GM12878 (cell line): ENCODE results near the gene DEF6. TPM values are rescaled to one million over a fixed set of nuclear protein-coding genes. Genes with fewer than 3 reads are reported as not detected.
A peak's percentile ranks its signal among the peaks of the same experiment; 100 is the strongest.

Experiments used
- ATAC-seq: fragments of 200-7000 bp; cut with Tn5 transposase; 3 replicates; pipeline ENCODE4 v1.9.1; 2020; ENCODE audit warnings: mild to moderate bottlenecking, moderate library complexity
- BruUV-seq: library from RNA; stranded (reverse); fragments of 400-500 nt; replicated peaks from 2 replicates; lab custom pipeline; 2021; lab: Mats Ljungman, UMichigan
- CTCF ChIA-PET: fragments of 300-600 bp; sonication (Branson Sonifier 250); formaldehyde crosslinking; extraction: SDS; loops from one replicate; lab custom pipeline; 2021; ENCODE audit warnings: inconsistent platforms; lab: Yijun Ruan, JAX
- POLR2A ChIA-PET: fragments of 350-600 bp; formaldehyde crosslinking; extraction: SDS; loops from one replicate; lab custom pipeline; 2021; ENCODE audit warnings: inconsistent platforms; lab: Charles Lee
- RAD21 ChIA-PET: fragments of 300-600 bp; sonication (Branson Sonifier 250); formaldehyde crosslinking; loops from one replicate; lab custom pipeline; 2023; ENCODE audit warnings: antibody characterized with exemption; ENCODE audit not compliant: unreplicated experiment; lab: Charles Lee
- SMC1A ChIA-PET: fragments of 300-600 bp; sonication (Branson Sonifier 250); formaldehyde crosslinking; loops from one replicate; lab custom pipeline; 2023; ENCODE audit not compliant: unreplicated experiment, uncharacterized antibody; lab: Charles Lee
- DNase-seq: peaks from one replicate; pipeline ENCODE4 v3.0.0-alpha.2; 2011; ENCODE audit warnings: low read depth, low spot score
- FAIRE-seq: peaks from 3 replicates; lab custom pipeline; 2011; peaks lifted over from hg19 to GRCh38; lab: Jason Lieb, UNC
- H2AFZ ChIP-seq: 2 replicates; pipeline ENCODE4 v1.6.0; 2011; ENCODE audit warnings: low read depth, low read length, control low read depth; ENCODE audit not compliant: control insufficient read depth
- H3K27ac ChIP-seq: 2 replicates; pipeline ENCODE4 v1.5.1; 2011; ENCODE audit warnings: control low read depth; ENCODE audit not compliant: control insufficient read depth, insufficient read depth
- H3K27me3 ChIP-seq, 2 experiments: replicated peaks in 1 of 2; 2 replicates each; pipeline versions ENCODE4 v1.6.0 to v1.6.1; 2011; ENCODE audit warnings: low read length in 1 of 2; ENCODE audit not compliant: control insufficient read depth in 2 of 2, insufficient read depth in 2 of 2
- H3K36me3 ChIP-seq, 2 experiments: 2 replicates each; pipeline ENCODE4 v1.5.1; 2011; ENCODE audit warnings: low read length in 1 of 2; ENCODE audit not compliant: control insufficient read depth in 2 of 2, insufficient read depth in 2 of 2
- H3K4me1 ChIP-seq: 2 replicates; pipeline ENCODE4 v1.6.1; 2011; ENCODE audit warnings: mild to moderate bottlenecking, low read length, moderate library complexity, mixed read lengths; ENCODE audit not compliant: control insufficient read depth, insufficient read depth
- H3K4me2 ChIP-seq: 2 replicates; pipeline ENCODE4 v1.6.0; 2011; ENCODE audit warnings: control low read depth; ENCODE audit not compliant: control insufficient read depth, insufficient read depth
- H3K4me3 ChIP-seq: fragments of 200-600 bp; sonication (generic); 2 replicates; pipeline ENCODE4 v1.5.1; 2016
- H3K79me2 ChIP-seq: 2 replicates; pipeline ENCODE4 v1.6.0; 2011; ENCODE audit warnings: low read length; ENCODE audit not compliant: control insufficient read depth, insufficient read depth
- H3K9ac ChIP-seq: 2 replicates; pipeline ENCODE4 v1.8.0; 2011; ENCODE audit warnings: low read length, control low read depth, mixed read lengths; ENCODE audit not compliant: control insufficient read depth, insufficient read depth
- H3K9me3 ChIP-seq: replicated peaks from 3 replicates; pipeline ENCODE4 v1.5.1; 2011; ENCODE audit warnings: mild to moderate bottlenecking, low read length; ENCODE audit not compliant: control insufficient read depth, insufficient read depth
- H4K20me1 ChIP-seq: 2 replicates; pipeline ENCODE4 v1.6.0; 2011; ENCODE audit not compliant: control insufficient read depth, insufficient read depth
- BACH1 ChIP-seq: fragments of 450-650 bp; IDR thresholded peaks from 2 replicates; pipeline ENCODE4 v1.6.1; 2017; ENCODE audit warnings: mild to moderate bottlenecking, borderline replicate concordance
- CUX1 ChIP-seq: IDR thresholded peaks from 2 replicates; pipeline ENCODE4 v1.6.1; 2012; ENCODE audit warnings: improper control_type of control experiment, low read depth, low read length; ENCODE audit not compliant: insufficient replicate concordance
- POLR2A ChIP-seq: IDR thresholded peaks from 2 replicates; pipeline ENCODE4 v1.6.1; 2011; ENCODE audit warnings: low read depth, mild to moderate bottlenecking, low read length
- RAD51 ChIP-seq: fragments of 450-650 bp; IDR thresholded peaks from 2 replicates; pipeline ENCODE4 v1.6.1; 2016; ENCODE audit warnings: moderate library complexity, mild to moderate bottlenecking, inconsistent platforms
- RELB ChIP-seq: fragments of 450-650 bp; IDR thresholded peaks from 2 replicates; pipeline ENCODE4 v1.6.1; 2017; ENCODE audit warnings: low read depth, mild to moderate bottlenecking, moderate library complexity
- SP1 ChIP-seq: IDR thresholded peaks from one replicate; pipeline ENCODE4 v1.6.1; 2011; ENCODE audit warnings: low read depth, low read length
- SUZ12 ChIP-seq: fragments of 200-600 bp; sonication (generic); IDR thresholded peaks from one replicate; pipeline ENCODE4 v1.6.1; 2018; ENCODE audit warnings: antibody characterized with exemption, mild to moderate bottlenecking; ENCODE audit not compliant: unreplicated experiment
- ZSCAN29 ChIP-seq: fragments of 450-650 bp; IDR thresholded peaks from 2 replicates; pipeline ENCODE4 v1.6.1; 2017; ENCODE audit warnings: mild to moderate bottlenecking, moderate library complexity
- WGBS: methylation state at CpG from one replicate; pipeline ENCODE4 v1.1.6; 2016; ENCODE audit warnings: low lambda C conversion rate; ENCODE audit not compliant: insufficient replicate concordance, insufficient coverage; ENCODE audit errors: missing lambda C conversion rate; 5-methylcytosine and 5-hydroxymethylcytosine counted together
- in situ Hi-C: fragments of 300-500 bp; cut with MboI; formaldehyde crosslinking; loops from 9 replicates; pipeline ENCODE4 v1.14.3; 2018; ENCODE audit warnings: mixed read lengths
- intact Hi-C: fragments of 100-400 bp; cut with micrococcal nuclease; formaldehyde crosslinking; loops from one replicate; pipeline ENCODE4 v1.14.2; 2022; ENCODE audit not compliant: unreplicated experiment
- polyA plus RNA-seq, 11 experiments: library from polyadenylated mRNA; depleted of rRNA in 4 of 11; unstranded in 6 of 11; stranded (reverse) in 5 of 11; fragments of >200 nt; fragmentation: Nextera tagmentation in 4 of 11; fragmentation: Illumina TruSeq in 1 of 11; extraction: Ambion mirVana in 4 of 11; extraction: Trizol in 1 of 11; gene quantifications; 1 replicate in 1 of 11; 2 replicates in 10 of 11; pipeline versions ENCODE4 v1.2.1 to v1.2.3, GENCODE V29; 2011 to 2016; ENCODE audit warnings: inconsistent platforms in 2 of 11, missing spikeins in 2 of 11, low read depth in 1 of 11
- total RNA-seq, 4 experiments: library from RNA; depleted of rRNA in 3 of 4; stranded (reverse); fragments of >200 nt in 3 of 4; fragmentation: Illumina TruSeq in 1 of 4; extraction: Trizol in 1 of 4; gene quantifications; 2 replicates each; pipeline versions ENCODE4 v1.2.1 to v1.2.3, GENCODE V29; 2013 to 2021

DEF6 gene
- total and polyA plus RNA-seq, 10 of the 15 experiments (the other 5 are each of a cell fraction or from before 2014, with no cell fraction given), result 3.3 to 69.5 (median 48.8) TPM

- TF ChIP-seq RELB, result peak; percentile 30; the same call in 1 of the 2 replicates
- TF ChIP-seq ZSCAN29, result peak; percentile 96
- no peak for TF ChIP-seq SUZ12
- TF ChIP-seq POLR2A, result peak; percentile 82
- TF ChIP-seq RAD51, result no peak
- peak; percentile 48 for TF ChIP-seq SP1
Measured at GRCh38 chr6:35297601-35298481, at the start of gene DEF6 (continued).

GRCh38 chr6:35248300-35248699, 49.3 kb upstream of the DEF6 start:
- ChIA-PET SMC1A (interaction anchor here (0.6 to 1.2 kb wide), 4 partner anchors 9 to 260 kb away, joined by 3 read pairs; no protein-coding TSS in a partner anchor), POLR2A (interaction anchor here (1.6 kb wide), 1 partner anchor 10 kb away, joined by 10 read pairs; the partner anchor contains the start of gene ZNF76), CTCF (interaction anchor here (1.1 to 3.9 kb wide), 3 partner anchors 10 to 261 kb away, joined by 3 to 19 read pairs (median 5); partner anchors contain the start of gene ZNF76), RAD21 (interaction anchor here (1.2 to 1.4 kb wide), 2 partner anchors 11 to 80 kb away, joined by 3 to 4 read pairs; no protein-coding TSS in a partner anchor)
- Histone ChIP-seq H3K4me3 (peak overlapping the region; percentile 54; the same call in 1 of the 2 replicates), H3K36me3 (no peaks in the 10 kb centered on the region), H3K9me3 (no peaks in the 10 kb centered on the region), H3K27ac (peak overlapping the region; percentile 75), H3K79me2 (peaks cover 3% of the 10 kb centered on the region; the same call in 1 of the 2 replicates), H4K20me1 (no peaks in the 10 kb centered on the region), H3K4me1 (peaks cover 29% of the 10 kb centered on the region), H3K4me2 (peak overlapping the region; percentile 76), H3K27me3 (no peaks in the 10 kb centered on the region), H2AFZ (peak overlapping the region; percentile 35; the same call in 1 of the 2 replicates), H3K9ac (peak overlapping the region; percentile 1; the same call in 1 of the 2 replicates)
- BruUV-seq, result no TSS peak
- no peak for DNase-seq
- in situ Hi-C loops (no loop called here), intact Hi-C loops (no loop called here)
- ATAC-seq, result peak; percentile 46
- no peak for FAIRE-seq
- 50% methylated on average over 3 of the region's 3 CpGs for WGBS
- peak; percentile 49; the same call in 1 of the 2 replicates for TF ChIP-seq BACH1
- no peak for TF ChIP-seq CUX1
